ENCODE results near the gene AGRN. TPM values are rescaled to one million over a fixed set of nuclear protein-coding genes. Genes with fewer than 3 reads are reported as not detected.
A peak's percentile ranks its signal among the peaks of the same experiment; 100 is the strongest.
"Not testable (repeated sequence)": the region's sequence is repeated elsewhere in the genome, so short reads cannot be mapped to it uniquely, and the experiment has no call there.

The AGRN gene
- total RNA-seq, 1 donor from 2014 or later = 203 TPM

GRCh38 chr1:1073743-1074587 is 54.0 kb downstream of the AGRN start, which contains the start of gene RNF223:
RNF223 (minus strand) TSS chr1:1074306; CDS start chr1:1072566, 1,740 bp downstream.
- Mint-ChIP-seq H3K36me3 (ENCODE audit: low read depth) (no peaks in the 10 kb centered on the region), H3K9me3 (no peaks in the 10 kb centered on the region), H3K27me3 (ENCODE audit: low read depth) (peaks cover 15% of the 10 kb centered on the region), H3K4me3 (peak within 1 kb of the TSS; percentile 72), H3K4me1 (peaks cover 9% of the 10 kb centered on the region), H3K27ac (ENCODE audit: unreplicated experiment) (peak within 1 kb of the TSS; percentile 83)
- TF ChIP-seq CTCF (conservative IDR thresholded peaks at IDR 0.05) = no peak
- no peak for DNase-seq (ENCODE audit: low read depth, low spot score)

GRCh38 chr1:1074631-1075147 is 54.8 kb downstream of the AGRN start:
- H3K36me3 Mint-ChIP-seq (ENCODE audit: low read depth) = no peaks in the 10 kb centered on the region
- peak overlapping the region; percentile 83 for H3K27ac Mint-ChIP-seq (ENCODE audit: unreplicated experiment)
- peak overlapping the region; percentile 72 for H3K4me3 Mint-ChIP-seq
- peaks cover 19% of the 10 kb centered on the region for H3K27me3 Mint-ChIP-seq (ENCODE audit: low read depth)
- H3K9me3 Mint-ChIP-seq = no peaks in the 10 kb centered on the region
- peaks cover 9% of the 10 kb centered on the region for H3K4me1 Mint-ChIP-seq
- no peak for DNase-seq (ENCODE audit: low read depth, low spot score)
- TF ChIP-seq CTCF (conservative IDR thresholded peaks at IDR 0.05) = no peak

GRCh38 chr1:1075148-1075935 is 55.4 kb downstream of the AGRN start:
- no peak for DNase-seq (ENCODE audit: low read depth, low spot score)
- H3K4me1 Mint-ChIP-seq = peaks cover 4% of the 10 kb centered on the region
- H3K9me3 Mint-ChIP-seq = no peaks in the 10 kb centered on the region
- TF ChIP-seq CTCF (conservative IDR thresholded peaks at IDR 0.05) = no peak
- H3K4me3 Mint-ChIP-seq = no peak overlapping the region
- H3K36me3 Mint-ChIP-seq (ENCODE audit: low read depth) = no peaks in the 10 kb centered on the region
- peaks cover 16% of the 10 kb centered on the region for H3K27me3 Mint-ChIP-seq (ENCODE audit: low read depth)
- H3K27ac Mint-ChIP-seq (ENCODE audit: unreplicated experiment) = no peak overlapping the region

GRCh38 chr1:1077396-1077795 is 57.5 kb downstream of the AGRN start:
- DNase-seq (ENCODE audit: low read depth, low spot score); H3K9me3 Mint-ChIP-seq; H3K27ac Mint-ChIP-seq (ENCODE audit: unreplicated experiment); H3K4me1 Mint-ChIP-seq; H3K36me3 Mint-ChIP-seq (ENCODE audit: low read depth); H3K4me3 Mint-ChIP-seq: not testable (repeated sequence)
- peaks cover 13% of the 10 kb centered on the region for H3K27me3 Mint-ChIP-seq (ENCODE audit: low read depth)

- no peak overlapping the region for H3K27ac Mint-ChIP-seq (ENCODE audit: unreplicated experiment)
- H3K36me3 Mint-ChIP-seq (ENCODE audit: low read depth) = no peaks in the 10 kb centered on the region
- H3K9me3 Mint-ChIP-seq = no peaks in the 10 kb centered on the region
- peak overlapping the region; percentile 56 for H3K4me3 Mint-ChIP-seq
- H3K27me3 Mint-ChIP-seq (ENCODE audit: low read depth) = peaks cover 11% of the 10 kb centered on the region
- no peak for TF ChIP-seq CTCF (conservative IDR thresholded peaks at IDR 0.05)
- peaks cover 3% of the 10 kb centered on the region for H3K4me1 Mint-ChIP-seq
- DNase-seq (ENCODE audit: low read depth, low spot score) = no peak
These were observed 59.6 kb downstream of the AGRN start for GRCh38 chr1:1079408-1080121.

Data from neural crest cell (in vitro differentiated cells).